Esophagus squamous epithelium (tissue), 4 donors: ENCODE measurements around the gene TIMP2.

ENCODE experiments used
- CTCF ChIP-seq, 6 experiments: fragments of 450-650 bp in 4 of 6; fragments of 200-600 bp in 2 of 6; sonication (generic) in 2 of 6; IDR thresholded peaks; one replicate each; pipeline ENCODE4 v1.5.1; 2016 to 2019; ENCODE audit warnings: antibody characterized with exemption in 6 of 6, mild to moderate bottlenecking in 4 of 6, moderate library complexity in 4 of 6
- POLR2A ChIP-seq, 4 donors: fragments of 450-650 bp; IDR thresholded peaks; one replicate each; pipeline ENCODE4 v1.6.1; 2017; ENCODE audit warnings: antibody characterized with exemption in 4 of 4, mild to moderate bottlenecking in 4 of 4, moderate library complexity in 3 of 4

- TF ChIP-seq CTCF (IDR thresholded peaks at IDR 0.05) (no peak), POLR2A (IDR thresholded peaks at IDR 0.05) (no peak)
Measured at GRCh38 chr17:78822552-78822951, 102.6 kb downstream of the TIMP2 start.
